HepG2 (cell line): ENCODE results near the gene PCIF1. TPM values are rescaled to one million over a fixed set of nuclear protein-coding genes. Genes with fewer than 3 reads are reported as not detected.

ENCODE experiments used
- FIP1L1 ChIP-seq: fragments of 200-400 bp; formaldehyde crosslinking; IDR thresholded peaks from 2 replicates; pipeline ENCODE4 v1.6.1; 2018; ENCODE audit warnings: low read depth, mild to moderate bottlenecking, low read length, moderate library complexity, borderline replicate concordance; ENCODE audit not compliant: insufficient read depth
- FOXA1 ChIP-seq, 2 experiments: fragments of 450-650 bp in 1 of 2; sonication (generic) in 1 of 2; formaldehyde crosslinking in 1 of 2; IDR thresholded peaks; 2 replicates each; pipeline versions ENCODE4 v1.4.0 to v1.6.1; 2016 to 2020; ENCODE audit warnings: missing genetic modification reagents in 1 of 2
- KLF16 ChIP-seq, 2 experiments: sonication (generic) in 1 of 2; formaldehyde crosslinking in 1 of 2; IDR thresholded peaks; 2 replicates each; pipeline versions ENCODE4 v1.6.1 to v1.8.0; 2016 to 2023; ENCODE audit warnings: missing genetic modification reagents in 2 of 2, missing compliant biosample characterization in 1 of 2
- KLF9 ChIP-seq: IDR thresholded peaks from 2 replicates; pipeline ENCODE4 v1.6.1; 2016; ENCODE audit warnings: low read depth
- LCORL ChIP-seq, 2 experiments: fragments of 450-650 bp in 1 of 2; sonication (generic) in 1 of 2; formaldehyde crosslinking in 1 of 2; IDR thresholded peaks; 2 replicates each; pipeline versions ENCODE4 v1.5.0 to v1.6.1; 2017 to 2020; ENCODE audit warnings: antibody characterized with exemption in 1 of 2, missing genetic modification reagents in 1 of 2
- MED1 ChIP-seq: sonication (generic); formaldehyde crosslinking; IDR thresholded peaks from 2 replicates; pipeline ENCODE4 v1.4.0; 2020; ENCODE audit warnings: missing genetic modification reagents
- MLLT10 ChIP-seq: sonication (generic); formaldehyde crosslinking; IDR thresholded peaks from 2 replicates; pipeline ENCODE4 v1.4.0; 2020; ENCODE audit warnings: missing genetic modification reagents
- NFYB ChIP-seq: sonication (generic); formaldehyde crosslinking; IDR thresholded peaks from 2 replicates; pipeline ENCODE4 v1.4.0; 2020; ENCODE audit warnings: missing genetic modification reagents
- RAD21 ChIP-seq: fragments of 450-650 bp; formaldehyde crosslinking; IDR thresholded peaks from 2 replicates; pipeline ENCODE4 v1.5.0; 2020; ENCODE audit warnings: mild to moderate bottlenecking
- SP2 ChIP-seq: sonication (generic); formaldehyde crosslinking; IDR thresholded peaks from 2 replicates; pipeline ENCODE4 v1.5.1; 2020; ENCODE audit warnings: mild to moderate bottlenecking, missing genetic modification reagents
- TARDBP ChIP-seq: sonication (generic); formaldehyde crosslinking; IDR thresholded peaks from 2 replicates; pipeline ENCODE4 v1.8.0; 2022; ENCODE audit warnings: mild to moderate bottlenecking, missing genetic modification reagents
- TEAD3 ChIP-seq: optimal IDR thresholded peaks from 2 replicates; pipeline ENCODE3; 2016; ENCODE audit warnings: borderline replicate concordance
- UBTF ChIP-seq: sonication (generic); formaldehyde crosslinking; IDR thresholded peaks from 2 replicates; pipeline ENCODE4 v1.4.0; 2020; ENCODE audit warnings: mild to moderate bottlenecking, missing genetic modification reagents
- XBP1 ChIP-seq: sonication (generic); formaldehyde crosslinking; IDR thresholded peaks from 2 replicates; pipeline ENCODE4 v1.5.0; 2020; ENCODE audit warnings: missing genetic modification reagents
- ZNF263 ChIP-seq: sonication (generic); formaldehyde crosslinking; IDR thresholded peaks from 2 replicates; pipeline ENCODE4 v1.4.0; 2020; ENCODE audit warnings: missing genetic modification reagents
- ZNF274 ChIP-seq: sonication (generic); formaldehyde crosslinking; IDR thresholded peaks from 2 replicates; pipeline ENCODE4 v1.5.1; 2020; ENCODE audit warnings: mild to moderate bottlenecking, missing genetic modification reagents
- ZNF329 ChIP-seq: sonication (generic); formaldehyde crosslinking; IDR thresholded peaks from 2 replicates; pipeline ENCODE4 v1.9.0; 2021; ENCODE audit warnings: low read depth, mild to moderate bottlenecking, missing genetic modification reagents
- ZNF556 ChIP-seq: sonication (generic); formaldehyde crosslinking; IDR thresholded peaks from 2 replicates; pipeline ENCODE4 v1.4.0; 2020; ENCODE audit warnings: mild to moderate bottlenecking, missing genetic modification reagents, borderline replicate concordance
- ZNF644 ChIP-seq: IDR thresholded peaks from 2 replicates; pipeline ENCODE4 v1.6.1; 2016; ENCODE audit warnings: low read depth
- ZSCAN31 ChIP-seq: sonication (generic); formaldehyde crosslinking; IDR thresholded peaks from 2 replicates; pipeline ENCODE4 v1.5.0; 2020; ENCODE audit warnings: low read depth, mild to moderate bottlenecking, missing genetic modification reagents
- polyA plus RNA-seq, 8 experiments: library from polyadenylated mRNA; depleted of rRNA in 3 of 8; stranded (reverse) in 7 of 8; unstranded in 1 of 8; fragments of >200 nt; fragmentation: Illumina TruSeq in 4 of 8; extraction: Trizol in 4 of 8; gene quantifications; 2 replicates each; pipeline versions ENCODE4 v1.2.1 to v1.2.3, GENCODE V29; 2011 to 2016; ENCODE audit warnings: low read depth in 4 of 8, missing spikeins in 1 of 8, mixed read lengths in 1 of 8; ENCODE audit not compliant: insufficient read depth in 1 of 8
- total RNA-seq, 5 experiments: library from RNA; depleted of rRNA; stranded (reverse); fragments of >200 nt; fragmentation: Illumina TruSeq; extraction: Trizol; gene quantifications; 2 replicates each; pipeline ENCODE4 v1.2.3, GENCODE V29; 2016; ENCODE audit warnings: low read depth in 1 of 5
- TF ChIP-seq, protein P1 (sequence below): IDR thresholded peaks from 2 replicates; pipeline ENCODE4 v1.4.0; 2020; ENCODE audit warnings: mild to moderate bottlenecking, missing genetic modification reagents
- TF ChIP-seq, protein P2 (sequence below): sonication (generic); formaldehyde crosslinking; IDR thresholded peaks from 2 replicates; pipeline ENCODE4 v1.4.0; 2020; ENCODE audit warnings: mild to moderate bottlenecking, missing genetic modification reagents, borderline replicate concordance

Gene PCIF1
- total and polyA plus RNA-seq, 2 of the 13 experiments (the other 11 are each of a cell fraction or from before 2014, with no cell fraction given), result 20.9 to 24.4 TPM

DNA sequence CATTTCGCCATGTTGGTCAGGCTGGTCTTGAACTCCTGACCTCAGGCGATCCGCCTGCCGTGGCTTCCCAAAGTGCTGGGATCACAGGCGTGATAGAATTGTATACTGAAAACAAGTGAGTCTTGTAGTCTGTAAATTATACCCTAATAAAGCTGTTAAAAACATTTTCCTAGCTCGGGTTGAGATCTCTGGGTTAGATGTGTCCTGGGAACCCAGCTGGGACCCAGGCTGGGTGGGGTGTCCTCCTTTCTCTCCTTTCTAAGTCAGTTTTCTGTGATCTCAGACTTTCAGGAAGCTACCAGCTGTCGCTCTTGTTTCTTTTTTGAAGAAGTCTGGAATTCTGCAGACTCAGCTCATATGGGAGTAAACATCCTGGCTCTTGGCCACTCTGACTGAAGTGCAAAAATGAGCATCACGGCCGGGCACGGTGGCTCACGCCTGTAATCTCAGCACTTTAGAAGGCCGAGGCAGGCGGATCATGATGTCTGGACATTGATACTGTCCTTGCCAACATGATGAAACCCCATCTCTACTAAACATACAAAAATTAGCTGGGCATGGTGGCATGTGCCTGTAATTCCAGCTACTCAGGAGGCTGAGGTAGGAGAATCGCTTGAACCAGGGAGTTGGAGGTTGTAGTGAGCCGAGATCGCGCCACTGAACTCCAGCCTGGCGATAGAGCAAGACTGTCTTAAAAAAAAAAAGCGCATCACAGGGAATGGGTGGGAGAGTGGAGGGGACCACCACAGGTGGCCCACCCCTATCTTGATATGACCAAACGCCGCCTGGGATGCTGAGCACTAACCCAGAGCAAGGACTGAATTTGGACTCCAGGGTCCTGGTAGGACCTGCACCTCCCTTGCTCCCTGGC lies 9.9 kb upstream of the PCIF1 start (continued):
- TF ChIP-seq UBTF (CRISPR knock-in tag) (peak; percentile 37; the same call in 1 of the 2 replicates), ZNF556 (CRISPR knock-in tag) (no peak), KLF9 (no peak), ZNF274 (CRISPR knock-in tag) (no peak), TEAD3 (peak; percentile 68), ZNF263 (no peak), SP2 (no peak), ZNF644 (CRISPR knock-in tag) (no peak), KLF16 (CRISPR knock-in tag; IDR thresholded peaks at IDR 0.05) (no peak; a peak in 1 of 4 replicates), LCORL (IDR thresholded peaks at IDR 0.05) (no peak), LCORL (CRISPR knock-in tag; IDR thresholded peaks at IDR 0.05) (0 out of 2 replicates have a peak, but pooled peaks have one; percentile 33), ZSCAN31 (no peak), ZNF329 (CRISPR knock-in tag) (no peak), MED1 (CRISPR knock-in tag) (no peak), RAD21 (CRISPR knock-in tag) (peak; percentile 25; the same call in 1 of the 2 replicates), XBP1 (no peak), FIP1L1 (no peak), FOXA1 (IDR thresholded peaks at IDR 0.05) (no peak), FOXA1 (CRISPR knock-in tag; IDR thresholded peaks at IDR 0.05) (peak; percentile 63), NFYB (no peak), TARDBP (CRISPR knock-in tag) (peak; percentile 67; the same call in 1 of the 2 replicates), MLLT10 (CRISPR knock-in tag) (no peak)
- TF ChIP-seq, protein P1, sequence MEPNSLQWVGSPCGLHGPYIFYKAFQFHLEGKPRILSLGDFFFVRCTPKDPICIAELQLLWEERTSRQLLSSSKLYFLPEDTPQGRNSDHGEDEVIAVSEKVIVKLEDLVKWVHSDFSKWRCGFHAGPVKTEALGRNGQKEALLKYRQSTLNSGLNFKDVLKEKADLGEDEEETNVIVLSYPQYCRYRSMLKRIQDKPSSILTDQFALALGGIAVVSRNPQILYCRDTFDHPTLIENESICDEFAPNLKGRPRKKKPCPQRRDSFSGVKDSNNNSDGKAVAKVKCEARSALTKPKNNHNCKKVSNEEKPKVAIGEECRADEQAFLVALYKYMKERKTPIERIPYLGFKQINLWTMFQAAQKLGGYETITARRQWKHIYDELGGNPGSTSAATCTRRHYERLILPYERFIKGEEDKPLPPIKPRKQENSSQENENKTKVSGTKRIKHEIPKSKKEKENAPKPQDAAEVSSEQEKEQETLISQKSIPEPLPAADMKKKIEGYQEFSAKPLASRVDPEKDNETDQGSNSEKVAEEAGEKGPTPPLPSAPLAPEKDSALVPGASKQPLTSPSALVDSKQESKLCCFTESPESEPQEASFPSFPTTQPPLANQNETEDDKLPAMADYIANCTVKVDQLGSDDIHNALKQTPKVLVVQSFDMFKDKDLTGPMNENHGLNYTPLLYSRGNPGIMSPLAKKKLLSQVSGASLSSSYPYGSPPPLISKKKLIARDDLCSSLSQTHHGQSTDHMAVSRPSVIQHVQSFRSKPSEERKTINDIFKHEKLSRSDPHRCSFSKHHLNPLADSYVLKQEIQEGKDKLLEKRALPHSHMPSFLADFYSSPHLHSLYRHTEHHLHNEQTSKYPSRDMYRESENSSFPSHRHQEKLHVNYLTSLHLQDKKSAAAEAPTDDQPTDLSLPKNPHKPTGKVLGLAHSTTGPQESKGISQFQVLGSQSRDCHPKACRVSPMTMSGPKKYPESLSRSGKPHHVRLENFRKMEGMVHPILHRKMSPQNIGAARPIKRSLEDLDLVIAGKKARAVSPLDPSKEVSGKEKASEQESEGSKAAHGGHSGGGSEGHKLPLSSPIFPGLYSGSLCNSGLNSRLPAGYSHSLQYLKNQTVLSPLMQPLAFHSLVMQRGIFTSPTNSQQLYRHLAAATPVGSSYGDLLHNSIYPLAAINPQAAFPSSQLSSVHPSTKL (CRISPR knock-in tag), result peak; percentile 59
- TF ChIP-seq, protein P2, sequence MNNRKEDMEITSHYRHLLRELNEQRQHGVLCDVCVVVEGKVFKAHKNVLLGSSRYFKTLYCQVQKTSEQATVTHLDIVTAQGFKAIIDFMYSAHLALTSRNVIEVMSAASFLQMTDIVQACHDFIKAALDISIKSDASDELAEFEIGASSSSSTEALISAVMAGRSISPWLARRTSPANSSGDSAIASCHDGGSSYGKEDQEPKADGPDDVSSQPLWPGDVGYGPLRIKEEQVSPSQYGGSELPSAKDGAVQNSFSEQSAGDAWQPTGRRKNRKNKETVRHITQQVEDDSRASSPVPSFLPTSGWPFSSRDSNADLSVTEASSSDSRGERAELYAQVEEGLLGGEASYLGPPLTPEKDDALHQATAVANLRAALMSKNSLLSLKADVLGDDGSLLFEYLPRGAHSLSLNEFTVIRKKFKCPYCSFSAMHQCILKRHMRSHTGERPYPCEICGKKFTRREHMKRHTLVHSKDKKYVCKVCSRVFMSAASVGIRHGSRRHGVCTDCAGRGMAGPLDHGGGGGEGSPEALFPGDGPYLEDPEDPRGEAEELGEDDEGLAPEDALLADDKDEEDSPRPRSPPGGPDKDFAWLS (CRISPR knock-in tag), result no peak
